ENCODE data around the gene ESR2. TPM values are rescaled to one million over a fixed set of nuclear protein-coding genes. Genes with fewer than 3 reads are reported as not detected.
"Not testable (repeated sequence)": the region's sequence is repeated elsewhere in the genome, so short reads cannot be mapped to it uniquely, and the experiment has no call there.

The ESR2 gene
- total and polyA plus RNA-seq, 8 donors: 0.21 to 3.0 (median 2.0) TPM

- H3K27ac ChIP-seq: no peak overlapping the region
- no peak for TF ChIP-seq CTCF (IDR thresholded peaks at IDR 0.05)
- DNase-seq (no peak), ATAC-seq (no peak)
- H3K27me3 ChIP-seq: no peaks in the 10 kb centered on the region
- H3K9me3 ChIP-seq: no peaks in the 10 kb centered on the region
- H3K36me3 ChIP-seq: peaks cover 0 to 28% of the 10 kb centered on the region in 2 donors
- no peak overlapping the region for H3K4me3 ChIP-seq
- no peaks in the 10 kb centered on the region for H3K4me1 ChIP-seq
- intact Hi-C loops (cut with DNase I): no loop called here
Measured at GRCh38 chr14:64049616-64050381, 244.4 kb downstream of the ESR2 start.

GRCh38 chr14:64045091-64045490 is 249.1 kb downstream of the ESR2 start:
- no peak for TF ChIP-seq CTCF (IDR thresholded peaks at IDR 0.05)
- no peak for ATAC-seq

GRCh38 chr14:64043296-64043695 is 250.9 kb downstream of the ESR2 start:
- DNase-seq; H3K36me3 ChIP-seq; H3K4me1 ChIP-seq; H3K9me3 ChIP-seq; H3K27me3 ChIP-seq; H3K4me3 ChIP-seq; ATAC-seq; H3K27ac ChIP-seq; intact Hi-C loops (cut with DNase I): not testable (repeated sequence)

More at GRCh38 chr14:64045091-64045490, 249.1 kb downstream of the ESR2 start:
- H3K4me1 ChIP-seq: no peaks in the 10 kb centered on the region
- no peak overlapping the region for H3K27ac ChIP-seq
- H3K27me3 ChIP-seq: no peaks in the 10 kb centered on the region
- intact Hi-C loops (cut with DNase I): no loop called here
- no peak for DNase-seq
- no peak overlapping the region for H3K4me3 ChIP-seq
- H3K9me3 ChIP-seq: peaks cover 0 to 6% of the 10 kb centered on the region in 2 donors
- peaks cover 0 to 12% of the 10 kb centered on the region in 2 donors for H3K36me3 ChIP-seq

- H3K4me1 ChIP-seq: no peaks in the 10 kb centered on the region
- no peaks in the 10 kb centered on the region for H3K27me3 ChIP-seq
- H3K9me3 ChIP-seq: peaks cover 0 to 6% of the 10 kb centered on the region in 2 donors
- H3K27ac ChIP-seq: no peak overlapping the region
- H3K4me3 ChIP-seq: no peak overlapping the region
- peaks cover 0 to 5% of the 10 kb centered on the region in 2 donors for H3K36me3 ChIP-seq
- TF ChIP-seq CTCF (IDR thresholded peaks at IDR 0.05): peak in 1 of 2 donors; percentile 13
- ATAC-seq (no peak), DNase-seq (no peak)
- intact Hi-C loops (cut with DNase I): no loop called here
Measured at GRCh38 chr14:64040044-64040443, 254.1 kb downstream of the ESR2 start.

GRCh38 chr14:64038841-64039542 is 255.2 kb downstream of the ESR2 start:
- no peak for DNase-seq
- TF ChIP-seq CTCF (IDR thresholded peaks at IDR 0.05): no peak
- H3K27me3 ChIP-seq: no peaks in the 10 kb centered on the region
- no peaks in the 10 kb centered on the region for H3K4me1 ChIP-seq
- H3K4me3 ChIP-seq: no peak overlapping the region
- H3K36me3 ChIP-seq: peaks cover 0 to 5% of the 10 kb centered on the region in 2 donors
- H3K9me3 ChIP-seq: peaks cover 0 to 6% of the 10 kb centered on the region in 2 donors
- H3K27ac ChIP-seq: no peak overlapping the region
- intact Hi-C loops (cut with DNase I): no loop called here
- no peak for ATAC-seq

- H3K36me3 ChIP-seq; intact Hi-C loops (cut with DNase I); H3K27ac ChIP-seq; H3K9me3 ChIP-seq; DNase-seq; H3K27me3 ChIP-seq; H3K4me1 ChIP-seq; H3K4me3 ChIP-seq; ATAC-seq: not testable (repeated sequence)
Measured at GRCh38 chr14:64037869-64038745, 256.1 kb downstream of the ESR2 start.

Data from left lung (tissue), 10 donors.